Esophagus (tissue), 2 donors: ENCODE data around the gene ME3. TPM values are rescaled to one million over a fixed set of nuclear protein-coding genes. Genes with fewer than 3 reads are reported as not detected.

ENCODE experiments used
- H3K27ac ChIP-seq, 2 donors: one replicate each; pipeline ENCODE4 v1.5.1; 2013; ENCODE audit warnings: low read depth in 2 of 2, mild to moderate bottlenecking in 2 of 2, inconsistent platforms in 1 of 2, low read length in 1 of 2, moderate library complexity in 1 of 2
- H3K27me3 ChIP-seq, 2 donors: one replicate each; pipeline ENCODE4 v1.6.1; 2013; ENCODE audit warnings: low read length in 2 of 2, control low read depth in 1 of 2, mild to moderate bottlenecking in 1 of 2; ENCODE audit not compliant: insufficient read depth in 2 of 2, control insufficient read depth in 1 of 2
- H3K36me3 ChIP-seq, 2 donors: one replicate each; pipeline ENCODE4 v1.6.1; 2013; ENCODE audit warnings: low read length in 1 of 2; ENCODE audit not compliant: control insufficient read depth in 2 of 2, insufficient read depth in 2 of 2
- H3K4me1 ChIP-seq, 2 donors: one replicate each; pipeline ENCODE4 v1.6.1; 2013; ENCODE audit warnings: low read length in 1 of 2; ENCODE audit not compliant: control insufficient read depth in 2 of 2, insufficient read depth in 2 of 2
- H3K4me3 ChIP-seq, 2 donors: one replicate each; pipeline ENCODE4 v1.5.1; 2013; ENCODE audit warnings: low read length in 2 of 2, mild to moderate bottlenecking in 2 of 2, low read depth in 1 of 2, moderate library complexity in 1 of 2
- H3K9me3 ChIP-seq, 2 donors: one replicate each; pipeline ENCODE4 v1.6.1; 2013; ENCODE audit warnings: mild to moderate bottlenecking in 2 of 2, low read depth in 1 of 2, low read length in 1 of 2, moderate library complexity in 1 of 2; ENCODE audit not compliant: control insufficient read depth in 2 of 2, insufficient read depth in 1 of 2
- WGBS, 2 donors: extraction: QIAGEN DNeasy Blood & Tissue Kit; methylation state at CpG; one replicate each; pipeline ENCODE4 v1.1.7; 2013; 5-methylcytosine and 5-hydroxymethylcytosine counted together
- polyA plus RNA-seq, 2 donors: library from polyadenylated mRNA; stranded (reverse); fragments of 200-250 nt; gene quantifications; one replicate each; pipeline ENCODE4 v1.2.3, GENCODE V29; 2013
- donor health status: healthy with polysubstance abuse.
- donor health status: Bipolar disorder and iron deficiency.

ME3 gene
- polyA plus RNA-seq, 2 donors: 3.0 to 4.5 TPM

GRCh38 chr11:86680716-86681482 lies 8.5 kb upstream of the ME3 start:
- Histone ChIP-seq H3K4me1 (no peaks in the 10 kb centered on the region), H3K4me3 (no peak overlapping the region), H3K36me3 (no peaks in the 10 kb centered on the region), H3K27ac (peak overlapping the region in 1 of 2 donors; percentile 12), H3K9me3 (no peaks in the 10 kb centered on the region), H3K27me3 (no peaks in the 10 kb centered on the region)
- WGBS, 2 donors: 80% methylated on average over 5 of the region's 5 CpGs

GRCh38 chr11:86678823-86679222 lies 6.4 kb upstream of the ME3 start:
- no peaks in the 10 kb centered on the region for H3K4me1 ChIP-seq
- no peaks in the 10 kb centered on the region for H3K36me3 ChIP-seq
- peak overlapping the region in 1 of 2 donors; percentile 7 for H3K27ac ChIP-seq
- H3K27me3 ChIP-seq: no peaks in the 10 kb centered on the region
- WGBS, 2 donors: 66 to 69% methylated on average over 3 of the region's 3 CpGs
- H3K9me3 ChIP-seq: no peaks in the 10 kb centered on the region
- no peak overlapping the region for H3K4me3 ChIP-seq

DNA sequence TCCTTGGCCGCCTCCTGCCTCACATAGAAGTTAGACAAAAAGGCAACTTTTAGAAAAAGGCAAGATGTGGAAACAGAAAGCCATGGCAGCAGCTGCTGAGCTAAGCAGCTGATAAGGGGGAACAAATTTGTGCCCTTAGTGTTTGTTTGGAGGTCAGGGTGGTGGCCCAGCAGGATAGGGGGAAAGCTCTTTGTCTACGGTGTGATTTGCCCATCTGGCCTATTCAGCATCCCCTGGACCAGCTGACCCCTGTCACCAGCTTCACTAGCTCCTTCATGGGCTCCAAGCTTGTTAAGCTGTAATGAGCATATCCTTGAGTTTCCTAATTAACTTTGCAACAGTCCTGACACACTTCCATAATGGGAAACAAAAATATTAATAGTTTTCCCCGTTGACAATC lies 5.9 kb upstream of the ME3 start:
- peak overlapping the region in 1 of 2 donors; percentile 24 for H3K27ac ChIP-seq
- no peak overlapping the region for H3K4me3 ChIP-seq
- WGBS, 2 donors: 70 to 77% methylated on average over 3 of the region's 3 CpGs
- no peaks in the 10 kb centered on the region for H3K36me3 ChIP-seq
- no peaks in the 10 kb centered on the region for H3K9me3 ChIP-seq
- no peaks in the 10 kb centered on the region for H3K4me1 ChIP-seq
- no peaks in the 10 kb centered on the region for H3K27me3 ChIP-seq

GRCh38 chr11:86676533-86677154 lies 4.2 kb upstream of the ME3 start:
- peaks cover 0 to 2% of the 10 kb centered on the region in 2 donors for H3K4me1 ChIP-seq
- H3K36me3 ChIP-seq: no peaks in the 10 kb centered on the region
- H3K27ac ChIP-seq: no peak overlapping the region
- H3K9me3 ChIP-seq: no peaks in the 10 kb centered on the region
- H3K27me3 ChIP-seq: no peaks in the 10 kb centered on the region
- WGBS, 2 donors: 83 to 86% methylated on average over 6 of the region's 6 CpGs
- no peak overlapping the region for H3K4me3 ChIP-seq

DNA sequence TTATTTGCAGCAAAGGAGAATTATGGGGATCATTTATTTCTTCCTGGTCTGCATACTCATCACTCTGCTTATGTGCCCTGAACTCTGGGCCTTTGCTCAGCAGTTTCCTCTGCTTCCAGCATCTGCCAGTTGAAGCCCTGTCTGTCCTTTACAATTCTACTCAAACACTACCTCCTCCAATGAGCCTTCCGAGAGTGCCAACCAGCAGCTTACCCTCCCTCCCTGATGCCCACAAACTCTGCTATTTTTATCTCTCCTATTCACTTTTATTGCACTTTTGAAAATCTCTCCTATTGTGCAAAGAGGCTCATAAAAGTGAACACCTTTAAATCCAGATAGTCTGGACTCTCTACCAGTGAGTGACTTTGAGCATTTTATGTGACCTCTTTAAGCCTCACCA lies 3.6 kb upstream of the ME3 start:
- peaks cover 0 to 5% of the 10 kb centered on the region in 2 donors for H3K4me1 ChIP-seq
- 75 to 80% methylated on average over 1 of the region's 1 CpG for WGBS, 2 donors
- no peak overlapping the region for H3K27ac ChIP-seq

GRCh38 chr11:86675017-86675416 lies 2.6 kb upstream of the ME3 start:
- Histone ChIP-seq H3K9me3 (no peaks in the 10 kb centered on the region), H3K27ac (no peak overlapping the region), H3K27me3 (no peaks in the 10 kb centered on the region), H3K4me1 (peaks cover 0 to 5% of the 10 kb centered on the region in 2 donors), H3K36me3 (no peaks in the 10 kb centered on the region), H3K4me3 (no peak overlapping the region)
- WGBS, 2 donors: 64 to 69% methylated on average over 2 of the region's 2 CpGs

More for the DNA sequence above, 3.6 kb upstream of the ME3 start:
- Histone ChIP-seq H3K9me3 (no peaks in the 10 kb centered on the region), H3K36me3 (no peaks in the 10 kb centered on the region), H3K4me3 (no peak overlapping the region), H3K27me3 (no peaks in the 10 kb centered on the region)

GRCh38 chr11:86673872-86674750 lies 1.7 kb upstream of the ME3 start:
- Histone ChIP-seq H3K9me3 (no peaks in the 10 kb centered on the region), H3K4me3 (no peak overlapping the region), H3K27ac (no peak overlapping the region), H3K27me3 (no peaks in the 10 kb centered on the region), H3K36me3 (no peaks in the 10 kb centered on the region), H3K4me1 (peaks cover 0 to 5% of the 10 kb centered on the region in 2 donors)
- WGBS, 2 donors: 85 to 91% methylated on average over 6 of the region's 6 CpGs

GRCh38 chr11:86673055-86673843 lies 833 bp upstream of the ME3 start:
- WGBS, 2 donors: 89 to 91% methylated on average over 8 of the region's 8 CpGs
- Histone ChIP-seq H3K9me3 (no peaks in the 10 kb centered on the region), H3K27me3 (no peaks in the 10 kb centered on the region), H3K4me3 (no peak overlapping the region), H3K36me3 (no peaks in the 10 kb centered on the region), H3K4me1 (peaks cover 0 to 5% of the 10 kb centered on the region in 2 donors), H3K27ac (no peak overlapping the region)

DNA sequence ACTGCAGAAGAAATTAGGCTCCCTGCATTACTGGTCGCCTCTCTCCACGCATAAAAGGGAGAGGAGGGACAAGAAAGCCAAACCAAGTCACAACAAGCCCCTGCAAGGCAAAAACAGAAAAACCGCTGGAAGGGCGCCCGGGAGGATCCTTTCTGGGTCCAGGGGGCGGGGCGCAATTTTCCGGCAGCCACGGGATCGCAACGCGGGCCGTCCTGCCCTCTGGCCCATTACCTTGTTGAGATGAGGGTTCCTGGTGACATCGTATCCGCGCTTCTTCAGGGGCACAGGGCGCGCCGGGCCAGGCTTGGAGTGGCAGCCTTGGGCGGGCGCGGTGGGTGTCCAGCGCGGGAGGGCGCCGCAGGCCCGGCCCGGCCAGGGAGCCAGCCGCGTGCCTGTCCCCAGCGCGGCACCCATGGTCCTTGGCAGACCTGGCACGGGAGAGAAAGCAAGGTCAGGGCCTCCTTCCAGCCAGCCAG lies 847 bp downstream of the ME3 start:
- Histone ChIP-seq H3K4me1 (peaks cover 0 to 5% of the 10 kb centered on the region in 2 donors), H3K27ac (peak overlapping the region; percentile 79 to 91), H3K9me3 (no peaks in the 10 kb centered on the region), H3K36me3 (no peaks in the 10 kb centered on the region), H3K27me3 (no peaks in the 10 kb centered on the region), H3K4me3 (peak overlapping the region; percentile 53 to 87)
- WGBS, 2 donors: 0 to 1% methylated on average over 30 to 33 of the region's 33 CpGs
